Activated T-helper 17 cell treated with anti-CD3 and anti-CD28 coated beads, Interleukin-2, amount 50 U/mL, for 72 hours (primary cell): ENCODE data around the gene COL18A1. TPM values are rescaled to one million over a fixed set of nuclear protein-coding genes. Genes with fewer than 3 reads are reported as not detected.
"Not testable (repeated sequence)": the region's sequence is repeated elsewhere in the genome, so short reads cannot be mapped to it uniquely, and the experiment has no call there.

Source experiments
- ATAC-seq: fragments of 150-1000 bp; cut with Tn5 transposase; replicated peaks from 2 replicates; pipeline ENCODE4 v1.10.0; 2021; ENCODE audit warnings: mild to moderate bottlenecking, moderate library complexity
- H3K27ac Mint-ChIP-seq: one replicate; pipeline ENCODE4 v1.8.0; 2022; ENCODE audit warnings: mixed read lengths
- H3K27me3 Mint-ChIP-seq: one replicate; pipeline ENCODE4 v1.8.0; 2022; ENCODE audit warnings: mixed read lengths
- H3K36me3 Mint-ChIP-seq: one replicate; pipeline ENCODE4 v1.8.0; 2022; ENCODE audit warnings: low read depth, mild to moderate bottlenecking, mixed read lengths
- H3K4me1 Mint-ChIP-seq: one replicate; pipeline ENCODE4 v1.8.0; 2022; ENCODE audit warnings: mixed read lengths
- H3K4me3 Mint-ChIP-seq: one replicate; pipeline ENCODE4 v1.8.0; 2022; ENCODE audit warnings: mild to moderate bottlenecking, mixed read lengths
- H3K9me3 Mint-ChIP-seq: one replicate; pipeline ENCODE4 v1.8.0; 2022; ENCODE audit warnings: mixed read lengths
- total RNA-seq, 2 donors: library from RNA; stranded (reverse); gene quantifications; one replicate each; pipeline ENCODE4 v1.2.3, GENCODE V29; 2022

Gene COL18A1
- total RNA-seq, 2 donors from 2014 or later = 3.2 to 3.9 TPM

- peaks cover 6% of the 10 kb centered on the region for H3K4me1 Mint-ChIP-seq
- ATAC-seq = no peak
Observed at GRCh38 chr21:45523411-45524101, 118.6 kb downstream of the COL18A1 start.

GRCh38 chr21:45524756-45525152, 119.8 kb downstream of the COL18A1 start:
- H3K9me3 Mint-ChIP-seq = peaks cover 3% of the 10 kb centered on the region
- ATAC-seq = no peak
- no peak overlapping the region for H3K27ac Mint-ChIP-seq
- H3K27me3 Mint-ChIP-seq = no peaks in the 10 kb centered on the region
- no peak overlapping the region for H3K4me3 Mint-ChIP-seq
- peaks cover 44% of the 10 kb centered on the region for H3K36me3 Mint-ChIP-seq
- H3K4me1 Mint-ChIP-seq = peaks cover 4% of the 10 kb centered on the region

More at GRCh38 chr21:45523411-45524101, 118.6 kb downstream of the COL18A1 start:
- Mint-ChIP-seq H3K36me3 (peaks cover 56% of the 10 kb centered on the region), H3K9me3 (peaks cover 13% of the 10 kb centered on the region), H3K27me3 (no peaks in the 10 kb centered on the region), H3K27ac (no peak overlapping the region), H3K4me3 (no peak overlapping the region)

- Mint-ChIP-seq H3K27me3 (no peaks in the 10 kb centered on the region), H3K9me3 (no peaks in the 10 kb centered on the region), H3K36me3 (peaks cover 38% of the 10 kb centered on the region), H3K4me3 (no peak overlapping the region), H3K4me1 (peaks cover 4% of the 10 kb centered on the region), H3K27ac (no peak overlapping the region)
- ATAC-seq = no peak
Observed at GRCh38 chr21:45525153-45525909, 120.4 kb downstream of the COL18A1 start.

GRCh38 chr21:45525910-45526306, 120.9 kb downstream of the COL18A1 start:
- no peak for ATAC-seq

GRCh38 chr21:45527151-45527999, 122.4 kb downstream of the COL18A1 start:
- not testable (repeated sequence) for H3K27me3 Mint-ChIP-seq, ATAC-seq, H3K4me1 Mint-ChIP-seq, H3K9me3 Mint-ChIP-seq, H3K4me3 Mint-ChIP-seq
- Mint-ChIP-seq H3K27ac (peak overlapping the region; percentile 73), H3K36me3 (peaks cover 29% of the 10 kb centered on the region)

More at GRCh38 chr21:45525910-45526306, 120.9 kb downstream of the COL18A1 start:
- peaks cover 32% of the 10 kb centered on the region for H3K36me3 Mint-ChIP-seq
- H3K4me3 Mint-ChIP-seq = no peak overlapping the region
- H3K9me3 Mint-ChIP-seq = no peaks in the 10 kb centered on the region
- no peak overlapping the region for H3K27ac Mint-ChIP-seq
- no peaks in the 10 kb centered on the region for H3K27me3 Mint-ChIP-seq
- H3K4me1 Mint-ChIP-seq = peaks cover 4% of the 10 kb centered on the region

GRCh38 chr21:45528028-45528705, 123.2 kb downstream of the COL18A1 start:
- no peak for ATAC-seq
- Mint-ChIP-seq H3K36me3 (peaks cover 23% of the 10 kb centered on the region), H3K4me1 (peaks cover 10% of the 10 kb centered on the region), H3K9me3 (no peaks in the 10 kb centered on the region), H3K27me3 (no peaks in the 10 kb centered on the region), H3K4me3 (no peak overlapping the region), H3K27ac (no peak overlapping the region)

- Mint-ChIP-seq H3K36me3 (peaks cover 21% of the 10 kb centered on the region), H3K27me3 (no peaks in the 10 kb centered on the region), H3K4me1 (peaks cover 10% of the 10 kb centered on the region), H3K4me3 (no peak overlapping the region), H3K9me3 (no peaks in the 10 kb centered on the region), H3K27ac (no peak overlapping the region)
- no peak for ATAC-seq
Observed at GRCh38 chr21:45528981-45529784, 124.2 kb downstream of the COL18A1 start.

GRCh38 chr21:45529785-45530422, 124.9 kb downstream of the COL18A1 start:
- Mint-ChIP-seq H3K4me1 (peaks cover 10% of the 10 kb centered on the region), H3K27me3 (no peaks in the 10 kb centered on the region), H3K27ac (no peak overlapping the region), H3K9me3 (no peaks in the 10 kb centered on the region), H3K4me3 (no peak overlapping the region), H3K36me3 (peaks cover 26% of the 10 kb centered on the region)
- no peak for ATAC-seq

GRCh38 chr21:45530423-45531113, 125.6 kb downstream of the COL18A1 start:
- H3K4me3 Mint-ChIP-seq = no peak overlapping the region
- no peak for ATAC-seq
- no peaks in the 10 kb centered on the region for H3K27me3 Mint-ChIP-seq
- H3K36me3 Mint-ChIP-seq = peaks cover 32% of the 10 kb centered on the region
- no peak overlapping the region for H3K27ac Mint-ChIP-seq
- no peaks in the 10 kb centered on the region for H3K9me3 Mint-ChIP-seq
- peaks cover 10% of the 10 kb centered on the region for H3K4me1 Mint-ChIP-seq

GRCh38 chr21:45531114-45531392, 126.1 kb downstream of the COL18A1 start:
- ATAC-seq, H3K4me1 Mint-ChIP-seq, H3K27me3 Mint-ChIP-seq, H3K9me3 Mint-ChIP-seq, H3K27ac Mint-ChIP-seq, H3K4me3 Mint-ChIP-seq: not testable (repeated sequence)
- peaks cover 37% of the 10 kb centered on the region for H3K36me3 Mint-ChIP-seq

- H3K27me3 Mint-ChIP-seq = no peaks in the 10 kb centered on the region
- no peak for ATAC-seq
- H3K4me1 Mint-ChIP-seq = peaks cover 10% of the 10 kb centered on the region
- no peak overlapping the region for H3K4me3 Mint-ChIP-seq
- H3K36me3 Mint-ChIP-seq = peaks cover 40% of the 10 kb centered on the region
- H3K9me3 Mint-ChIP-seq = no peaks in the 10 kb centered on the region
- no peak overlapping the region for H3K27ac Mint-ChIP-seq
Observed at GRCh38 chr21:45531393-45532215, 126.6 kb downstream of the COL18A1 start.

- H3K4me3 Mint-ChIP-seq = no peak overlapping the region
- H3K4me1 Mint-ChIP-seq = peaks cover 6% of the 10 kb centered on the region
- H3K27me3 Mint-ChIP-seq = no peaks in the 10 kb centered on the region
- no peaks in the 10 kb centered on the region for H3K9me3 Mint-ChIP-seq
- ATAC-seq = no peak
- H3K27ac Mint-ChIP-seq = peak overlapping the region; percentile 64
- peaks cover 38% of the 10 kb centered on the region for H3K36me3 Mint-ChIP-seq
Observed at GRCh38 chr21:45532826-45533360, 127.9 kb downstream of the COL18A1 start.
